Endodermal cell (in vitro differentiated cells): Measurements from ENCODE around the gene DTL. TPM values are rescaled to one million over a fixed set of nuclear protein-coding genes. Genes with fewer than 3 reads are reported as not detected.

Experiments used
- DNase-seq: peaks from one replicate; pipeline ENCODE4 v3.0.0-alpha.2; 2017
- H3K27ac ChIP-seq: 2 replicates; pipeline ENCODE4 v1.5.1; 2013; ENCODE audit warnings: mild to moderate bottlenecking, low read depth, low read length, moderate library complexity
- H3K27me3 ChIP-seq: 2 replicates; pipeline ENCODE4 v1.6.1; 2013; ENCODE audit warnings: mild to moderate bottlenecking, low read length, moderate library complexity; ENCODE audit not compliant: insufficient read depth, control insufficient read depth, poor library complexity, severe bottlenecking
- H3K36me3 ChIP-seq: 2 replicates; pipeline ENCODE4 v1.7.0; 2013; ENCODE audit warnings: mild to moderate bottlenecking, low read length, moderate library complexity; ENCODE audit not compliant: control insufficient read depth, insufficient read depth
- H3K4me1 ChIP-seq: one replicate; pipeline ENCODE4 v1.7.0; 2013; ENCODE audit warnings: low read length; ENCODE audit not compliant: control insufficient read depth, insufficient read depth
- H3K4me3 ChIP-seq: 2 replicates; pipeline ENCODE4 v1.5.1; 2013; ENCODE audit warnings: mild to moderate bottlenecking, low read length, moderate library complexity
- H3K9ac ChIP-seq: 2 replicates; pipeline ENCODE4 v1.6.1; 2013; ENCODE audit warnings: mild to moderate bottlenecking, low read length, moderate library complexity; ENCODE audit not compliant: poor library complexity, severe bottlenecking; ENCODE audit errors: extremely low read depth
- H3K9me3 ChIP-seq: 2 replicates; pipeline ENCODE4 v1.6.1; 2013; ENCODE audit warnings: mild to moderate bottlenecking, low read length, moderate library complexity; ENCODE audit not compliant: control insufficient read depth
- H3K27ac Mint-ChIP-seq: 2 replicates; pipeline ENCODE4 v1.8.0; 2020; ENCODE audit warnings: mixed read lengths
- H3K27me3 Mint-ChIP-seq: 2 replicates; pipeline ENCODE4 v1.8.0; 2021; ENCODE audit warnings: mild to moderate bottlenecking, mixed read lengths; ENCODE audit not compliant: insufficient read depth
- H3K36me3 Mint-ChIP-seq: 2 replicates; pipeline ENCODE4 v1.8.0; 2020; ENCODE audit warnings: low read depth, mixed read lengths
- H3K4me1 Mint-ChIP-seq: 2 replicates; pipeline ENCODE4 v1.8.0; 2020; ENCODE audit warnings: mixed read lengths
- H3K4me3 Mint-ChIP-seq: 2 replicates; pipeline ENCODE4 v1.8.0; 2020; ENCODE audit warnings: mild to moderate bottlenecking, moderate library complexity, mixed read lengths
- H3K9me3 Mint-ChIP-seq: 2 replicates; pipeline ENCODE4 v1.8.0; 2020; ENCODE audit warnings: mild to moderate bottlenecking, mixed read lengths
- WGBS, 2 experiments: methylation state at CpG; one replicate each; pipeline versions ENCODE4 v1.1.5 to v1.1.7; 2013; ENCODE audit warnings: missing lambda C conversion rate in 2 of 2, mixed read lengths in 1 of 2; ENCODE audit not compliant: insufficient coverage in 1 of 2, insufficient read length in 1 of 2; 5-methylcytosine and 5-hydroxymethylcytosine counted together
- total RNA-seq, 2 donors: library from RNA; stranded (reverse); fragmentation: NEBNext Ultra II Directional in 1 of 2; extraction: Animal tissue kit (Norgen Biotek cat#: 25700) in 1 of 2; gene quantifications; 2 replicates in 1 of 2; 3 replicates in 1 of 2; pipeline ENCODE4 v1.2.1, GENCODE V29; 2021
- TF ChIP-seq, protein P1 (sequence below): fragments of 200-600 bp; sonication (generic); conservative IDR thresholded peaks from 2 replicates; pipeline ENCODE4 v1.5.0; 2021; ENCODE audit warnings: antibody characterized with exemption, mild to moderate bottlenecking

The DTL gene
- total RNA-seq, 2 donors from 2014 or later = 45.5 to 73.8 TPM

DNA sequence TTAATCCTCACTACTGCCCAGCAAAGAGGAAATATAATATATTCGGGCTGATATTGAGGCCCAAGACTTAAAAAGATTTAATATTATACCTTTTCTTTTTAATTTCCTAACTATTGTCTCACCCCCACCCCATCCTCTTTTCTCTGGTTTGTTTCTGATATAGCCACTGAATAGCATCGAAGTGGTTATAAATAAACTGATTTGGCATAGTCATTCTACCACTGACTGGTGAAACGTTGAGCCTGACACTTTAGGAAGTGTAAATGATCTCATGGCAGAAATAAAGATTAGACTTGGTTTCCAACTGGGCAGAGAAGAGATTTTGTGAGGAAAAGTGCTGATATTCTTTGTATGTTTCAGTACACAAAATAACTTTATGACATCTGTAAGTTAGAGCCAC lies 39.3 kb downstream of the DTL start:
- peaks cover 65% of the 10 kb centered on the region for H3K36me3 ChIP-seq
- no peaks in the 10 kb centered on the region for H3K27me3 ChIP-seq
- Mint-ChIP-seq H3K27ac (no peak overlapping the region), H3K4me3 (no peak overlapping the region), H3K4me1 (no peaks in the 10 kb centered on the region), H3K36me3 (peaks cover 30% of the 10 kb centered on the region), H3K9me3 (no peaks in the 10 kb centered on the region), H3K27me3 (no peaks in the 10 kb centered on the region)
- TF ChIP-seq, protein P1, sequence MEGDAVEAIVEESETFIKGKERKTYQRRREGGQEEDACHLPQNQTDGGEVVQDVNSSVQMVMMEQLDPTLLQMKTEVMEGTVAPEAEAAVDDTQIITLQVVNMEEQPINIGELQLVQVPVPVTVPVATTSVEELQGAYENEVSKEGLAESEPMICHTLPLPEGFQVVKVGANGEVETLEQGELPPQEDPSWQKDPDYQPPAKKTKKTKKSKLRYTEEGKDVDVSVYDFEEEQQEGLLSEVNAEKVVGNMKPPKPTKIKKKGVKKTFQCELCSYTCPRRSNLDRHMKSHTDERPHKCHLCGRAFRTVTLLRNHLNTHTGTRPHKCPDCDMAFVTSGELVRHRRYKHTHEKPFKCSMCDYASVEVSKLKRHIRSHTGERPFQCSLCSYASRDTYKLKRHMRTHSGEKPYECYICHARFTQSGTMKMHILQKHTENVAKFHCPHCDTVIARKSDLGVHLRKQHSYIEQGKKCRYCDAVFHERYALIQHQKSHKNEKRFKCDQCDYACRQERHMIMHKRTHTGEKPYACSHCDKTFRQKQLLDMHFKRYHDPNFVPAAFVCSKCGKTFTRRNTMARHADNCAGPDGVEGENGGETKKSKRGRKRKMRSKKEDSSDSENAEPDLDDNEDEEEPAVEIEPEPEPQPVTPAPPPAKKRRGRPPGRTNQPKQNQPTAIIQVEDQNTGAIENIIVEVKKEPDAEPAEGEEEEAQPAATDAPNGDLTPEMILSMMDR = no peak
- no peaks in the 10 kb centered on the region for H3K9me3 ChIP-seq
- no peak overlapping the region for H3K4me3 ChIP-seq
- no peaks in the 10 kb centered on the region for H3K4me1 ChIP-seq
- no peak overlapping the region for H3K9ac ChIP-seq
- WGBS, 2 experiments = 86 to 90% methylated on average over 1 to 3 of the region's 3 CpGs
- no peak overlapping the region for H3K27ac ChIP-seq
- DNase-seq = no peak

DNA sequence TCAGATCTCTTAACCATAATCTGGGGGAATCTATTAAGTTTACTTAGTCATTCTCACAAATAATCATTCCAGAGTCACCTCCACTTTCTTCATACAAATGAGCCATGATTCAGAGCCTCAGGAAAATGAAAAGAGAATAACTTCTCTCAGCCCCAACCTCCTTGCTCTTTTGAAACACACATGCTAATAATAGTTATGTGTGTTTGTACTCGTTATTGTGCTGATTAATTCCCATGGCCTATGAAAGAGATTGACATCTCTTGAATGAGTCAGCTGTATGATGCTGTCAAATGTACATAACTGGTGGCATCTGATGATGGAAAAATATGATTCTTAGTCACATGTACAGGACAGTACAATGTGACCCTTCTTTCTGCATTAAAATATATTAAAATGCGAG lies 41.5 kb downstream of the DTL start:
- Histone ChIP-seq H3K27me3 (no peaks in the 10 kb centered on the region), H3K4me3 (no peak overlapping the region), H3K9me3 (no peaks in the 10 kb centered on the region), H3K9ac (no peak overlapping the region), H3K36me3 (peaks cover 67% of the 10 kb centered on the region), H3K27ac (no peak overlapping the region), H3K4me1 (no peaks in the 10 kb centered on the region)
- H3K4me3 Mint-ChIP-seq = no peak overlapping the region
- H3K36me3 Mint-ChIP-seq = peaks cover 21% of the 10 kb centered on the region
- no peaks in the 10 kb centered on the region for H3K27me3 Mint-ChIP-seq
- no peaks in the 10 kb centered on the region for H3K9me3 Mint-ChIP-seq
- no peak overlapping the region for H3K27ac Mint-ChIP-seq
- H3K4me1 Mint-ChIP-seq = no peaks in the 10 kb centered on the region
- DNase-seq = no peak
- TF ChIP-seq, protein P1 = no peak
- 100% methylated on average over 1 of the region's 2 CpGs for WGBS, 2 experiments

DNA sequence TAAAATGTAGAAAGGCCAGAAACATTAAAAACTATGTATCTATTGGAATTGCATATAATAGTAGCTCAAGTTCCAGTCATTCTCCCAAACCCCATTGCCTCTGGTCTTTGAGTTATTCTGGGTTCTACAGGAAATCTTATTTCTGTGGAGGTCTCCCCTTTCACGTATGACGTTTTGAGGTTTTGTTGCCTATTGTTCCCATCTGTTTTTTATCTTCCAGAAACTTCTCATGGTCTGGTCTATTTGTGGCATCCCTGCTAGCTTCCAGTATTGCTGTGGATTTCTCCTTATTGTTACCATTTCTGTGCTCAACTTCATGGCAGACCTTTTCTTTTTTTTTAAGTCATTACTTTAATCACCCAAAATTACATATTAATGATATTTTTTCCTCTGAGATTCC lies 43.3 kb downstream of the DTL start:
- TF ChIP-seq, protein P1 = no peak
- no peak overlapping the region for H3K4me3 ChIP-seq

More for the DNA sequence above, 43.3 kb downstream of the DTL start:
- H3K36me3 Mint-ChIP-seq = peaks cover 12% of the 10 kb centered on the region
- Histone ChIP-seq H3K27me3 (no peaks in the 10 kb centered on the region), H3K27ac (no peak overlapping the region), H3K36me3 (peaks cover 72% of the 10 kb centered on the region), H3K4me1 (no peaks in the 10 kb centered on the region), H3K9ac (no peak overlapping the region), H3K9me3 (no peaks in the 10 kb centered on the region)
- no peak overlapping the region for H3K27ac Mint-ChIP-seq
- no peaks in the 10 kb centered on the region for H3K9me3 Mint-ChIP-seq
- no peaks in the 10 kb centered on the region for H3K27me3 Mint-ChIP-seq
- DNase-seq = no peak
- no peaks in the 10 kb centered on the region for H3K4me1 Mint-ChIP-seq
- H3K4me3 Mint-ChIP-seq = no peak overlapping the region
- WGBS, 2 experiments = 86 to 97% methylated on average over 2 of the region's 2 CpGs
